K562 (cell line): ENCODE measurements around the gene ATP5PF. TPM values are rescaled to one million over a fixed set of nuclear protein-coding genes. Genes with fewer than 3 reads are reported as not detected.

Experiments used
- ATF1 ChIP-seq, 2 experiments: fragments of 450-650 bp in 1 of 2; IDR thresholded peaks; 2 replicates each; pipeline ENCODE4 v1.6.1; 2016; ENCODE audit warnings: missing compliant biosample characterization in 1 of 2, missing genetic modification characterization in 1 of 2
- BCL6 ChIP-seq: fragments of 250-450 bp; sonication (Bioruptor Pico); IDR thresholded peaks from 2 replicates; pipeline ENCODE4 v1.4.0; 2020
- CHCHD3 ChIP-seq: fragments of 250-450 bp; sonication (Bioruptor Pico); IDR thresholded peaks from 2 replicates; pipeline ENCODE4 v2.1.2; 2022; ENCODE audit warnings: mild to moderate bottlenecking
- CXXC5 ChIP-seq: fragments of 250-450 bp; sonication (Bioruptor Pico); IDR thresholded peaks from 2 replicates; pipeline ENCODE4 v1.8.0; 2022; ENCODE audit warnings: inconsistent platforms, mild to moderate bottlenecking, moderate library complexity
- EGR1 ChIP-seq: fragments of 450-650 bp; conservative IDR thresholded peaks from 2 replicates; pipeline ENCODE4 v1.6.1; 2017; ENCODE audit warnings: mild to moderate bottlenecking
- FOXK2 ChIP-seq, 2 experiments: fragments of 450-650 bp; IDR thresholded peaks in 1 of 2; conservative IDR thresholded peaks in 1 of 2; 2 replicates each; pipeline ENCODE4 v1.6.1; 2016; ENCODE audit warnings: low read depth in 2 of 2, mild to moderate bottlenecking in 1 of 2
- GABPA ChIP-seq: fragments of 200-800 bp; sonication (Bioruptor generic); conservative IDR thresholded peaks from 2 replicates; pipeline ENCODE4 v1.6.1; 2016; ENCODE audit warnings: low read depth, missing genetic modification characterization, missing compliant biosample characterization
- HOXB6 ChIP-seq: fragments of 250-450 bp; sonication (Bioruptor Pico); IDR thresholded peaks from 2 replicates; pipeline ENCODE4 v1.5.1; 2022; ENCODE audit warnings: mild to moderate bottlenecking, borderline replicate concordance
- NONO ChIP-seq, 2 experiments: fragments of 200-400 bp in 1 of 2; fragments of 450-650 bp in 1 of 2; formaldehyde crosslinking in 1 of 2; IDR thresholded peaks; 2 replicates each; pipeline ENCODE4 v1.6.1; 2017; ENCODE audit warnings: low read depth in 2 of 2, mild to moderate bottlenecking in 2 of 2, moderate library complexity in 2 of 2, low read length in 1 of 2
- PREB ChIP-seq: sonication (generic); formaldehyde crosslinking; IDR thresholded peaks from 2 replicates; pipeline ENCODE4 v1.8.1; 2023; ENCODE audit warnings: mild to moderate bottlenecking, missing genetic modification reagents
- RBM22 ChIP-seq: fragments of 200-400 bp; formaldehyde crosslinking; IDR thresholded peaks from 2 replicates; pipeline ENCODE4 v1.6.1; 2018; ENCODE audit warnings: low read length, low read depth; ENCODE audit not compliant: poor library complexity, severe bottlenecking
- SIX5 ChIP-seq, 2 experiments: IDR thresholded peaks; 2 replicates each; pipeline ENCODE4 v1.6.1; 2011; ENCODE audit warnings: low read length in 2 of 2, borderline replicate concordance in 1 of 2, low read depth in 1 of 2, mild to moderate bottlenecking in 1 of 2, moderate library complexity in 1 of 2; ENCODE audit not compliant: insufficient read depth in 1 of 2
- TEAD1 ChIP-seq, 2 experiments: fragments of 450-650 bp in 1 of 2; sonication (generic) in 1 of 2; formaldehyde crosslinking; IDR thresholded peaks; 2 replicates each; pipeline versions ENCODE4 v1.4.0 to v1.8.0; 2020 to 2022; ENCODE audit warnings: mild to moderate bottlenecking in 2 of 2, missing genetic modification reagents in 1 of 2
- ZFPM2 ChIP-seq: fragments of 250-450 bp; sonication (Bioruptor Pico); IDR thresholded peaks from 2 replicates; pipeline ENCODE4 v1.5.1; 2022; ENCODE audit warnings: mild to moderate bottlenecking
- polyA plus RNA-seq, 8 experiments: library from polyadenylated mRNA; depleted of rRNA in 4 of 8; stranded (reverse) in 5 of 8; unstranded in 3 of 8; fragments of >200 nt; fragmentation: Nextera tagmentation in 2 of 8; fragmentation: Illumina TruSeq in 1 of 8; extraction: Ambion mirVana in 2 of 8; extraction: Trizol in 1 of 8; gene quantifications; 2 replicates each; pipeline versions ENCODE4 v1.2.1 to v1.2.3, GENCODE V29; 2011 to 2014; ENCODE audit warnings: inconsistent platforms in 1 of 8, missing spikeins in 1 of 8
- total RNA-seq, 7 experiments: library from RNA; depleted of rRNA in 6 of 7; stranded (reverse); fragments of >200 nt in 6 of 7; fragmentation: Illumina TruSeq in 2 of 7; extraction: Trizol in 2 of 7; gene quantifications; 2 replicates each; pipeline versions ENCODE4 v1.2.1 to v1.2.3, GENCODE V29; 2011 to 2021; ENCODE audit warnings: low replicate concordance in 1 of 7
- TF ChIP-seq, protein P1 (sequence below): fragments of 250-450 bp; sonication (Bioruptor Pico); IDR thresholded peaks from 2 replicates; pipeline ENCODE4 v1.8.0; 2022; ENCODE audit warnings: moderate library complexity, mild to moderate bottlenecking, inconsistent platforms
- TF ChIP-seq, protein P2 (sequence below), 2 experiments: IDR thresholded peaks; 2 replicates each; pipeline ENCODE4 v1.6.1; 2012; ENCODE audit warnings: improper control_type of control experiment in 2 of 2, low read depth in 2 of 2, low read length in 2 of 2, borderline replicate concordance in 1 of 2
- TF ChIP-seq, protein P3 (sequence below): sonication (generic); formaldehyde crosslinking; IDR thresholded peaks from 2 replicates; pipeline ENCODE4 v1.8.0; 2022; ENCODE audit warnings: mild to moderate bottlenecking, missing genetic modification reagents

The ATP5PF gene
- total and polyA plus RNA-seq, 9 of the 15 experiments (the other 6 are each of a cell fraction or from before 2014, with no cell fraction given) = 242 to 2,488 (median 533) TPM

GRCh38 chr21:25735646-25736597 lies 1.2 kb upstream of the ATP5PF start (continued):
- TF ChIP-seq ATF1 (CRISPR knock-in tag; IDR thresholded peaks at IDR 0.05) (no peak), ATF1 (tag; IDR thresholded peaks at IDR 0.05) (no peak), RBM22 (no peak), GABPA (no peak), NONO (IDR thresholded peaks at IDR 0.05; ENCODE audit: low read depth in 2 of 2, low read length in 1 of 2) (no peak; a peak in 1 of 4 replicates), CHCHD3 (CRISPR knock-in tag) (no peak), EGR1 (peak; percentile 4), FOXK2 (conservative IDR thresholded peaks at IDR 0.05 in 1 of 2, IDR thresholded peaks at IDR 0.05 in 1 of 2; ENCODE audit: low read depth in 2 of 2) (0 out of 4 replicates have a peak, but pooled peaks of 1 of the 2 experiments have one; percentile 59), SIX5 (IDR thresholded peaks at IDR 0.05; ENCODE audit: borderline replicate concordance in 1 of 2, insufficient read depth in 1 of 2, low read depth in 1 of 2, low read length in 2 of 2) (peak in 1 of 2 experiments; percentile 26; a peak in 1 of 4 replicates), TEAD1 (CRISPR knock-in tag; IDR thresholded peaks at IDR 0.05) (peak; percentile 39 to 82; a peak in 2 of 4 replicates), BCL6 (CRISPR knock-in tag) (no peak), CXXC5 (CRISPR knock-in tag) (peak; percentile 72), ZFPM2 (CRISPR knock-in tag) (no peak), HOXB6 (no peak), PREB (CRISPR knock-in tag) (no peak)
- TF ChIP-seq, protein P1, sequence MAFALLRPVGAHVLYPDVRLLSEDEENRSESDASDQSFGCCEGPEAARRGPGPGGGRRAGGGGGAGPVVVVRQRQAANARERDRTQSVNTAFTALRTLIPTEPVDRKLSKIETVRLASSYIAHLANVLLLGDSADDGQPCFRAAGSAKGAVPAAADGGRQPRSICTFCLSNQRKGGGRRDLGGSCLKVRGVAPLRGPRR = no peak
- TF ChIP-seq, protein P2, sequence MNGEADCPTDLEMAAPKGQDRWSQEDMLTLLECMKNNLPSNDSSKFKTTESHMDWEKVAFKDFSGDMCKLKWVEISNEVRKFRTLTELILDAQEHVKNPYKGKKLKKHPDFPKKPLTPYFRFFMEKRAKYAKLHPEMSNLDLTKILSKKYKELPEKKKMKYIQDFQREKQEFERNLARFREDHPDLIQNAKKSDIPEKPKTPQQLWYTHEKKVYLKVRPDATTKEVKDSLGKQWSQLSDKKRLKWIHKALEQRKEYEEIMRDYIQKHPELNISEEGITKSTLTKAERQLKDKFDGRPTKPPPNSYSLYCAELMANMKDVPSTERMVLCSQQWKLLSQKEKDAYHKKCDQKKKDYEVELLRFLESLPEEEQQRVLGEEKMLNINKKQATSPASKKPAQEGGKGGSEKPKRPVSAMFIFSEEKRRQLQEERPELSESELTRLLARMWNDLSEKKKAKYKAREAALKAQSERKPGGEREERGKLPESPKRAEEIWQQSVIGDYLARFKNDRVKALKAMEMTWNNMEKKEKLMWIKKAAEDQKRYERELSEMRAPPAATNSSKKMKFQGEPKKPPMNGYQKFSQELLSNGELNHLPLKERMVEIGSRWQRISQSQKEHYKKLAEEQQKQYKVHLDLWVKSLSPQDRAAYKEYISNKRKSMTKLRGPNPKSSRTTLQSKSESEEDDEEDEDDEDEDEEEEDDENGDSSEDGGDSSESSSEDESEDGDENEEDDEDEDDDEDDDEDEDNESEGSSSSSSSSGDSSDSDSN (IDR thresholded peaks at IDR 0.05; ENCODE audit: borderline replicate concordance in 1 of 2, low read depth in 2 of 2, low read length in 2 of 2) = peak in 1 of 2 experiments; percentile 71; a peak in 1 of 4 replicates
- TF ChIP-seq, protein P3, sequence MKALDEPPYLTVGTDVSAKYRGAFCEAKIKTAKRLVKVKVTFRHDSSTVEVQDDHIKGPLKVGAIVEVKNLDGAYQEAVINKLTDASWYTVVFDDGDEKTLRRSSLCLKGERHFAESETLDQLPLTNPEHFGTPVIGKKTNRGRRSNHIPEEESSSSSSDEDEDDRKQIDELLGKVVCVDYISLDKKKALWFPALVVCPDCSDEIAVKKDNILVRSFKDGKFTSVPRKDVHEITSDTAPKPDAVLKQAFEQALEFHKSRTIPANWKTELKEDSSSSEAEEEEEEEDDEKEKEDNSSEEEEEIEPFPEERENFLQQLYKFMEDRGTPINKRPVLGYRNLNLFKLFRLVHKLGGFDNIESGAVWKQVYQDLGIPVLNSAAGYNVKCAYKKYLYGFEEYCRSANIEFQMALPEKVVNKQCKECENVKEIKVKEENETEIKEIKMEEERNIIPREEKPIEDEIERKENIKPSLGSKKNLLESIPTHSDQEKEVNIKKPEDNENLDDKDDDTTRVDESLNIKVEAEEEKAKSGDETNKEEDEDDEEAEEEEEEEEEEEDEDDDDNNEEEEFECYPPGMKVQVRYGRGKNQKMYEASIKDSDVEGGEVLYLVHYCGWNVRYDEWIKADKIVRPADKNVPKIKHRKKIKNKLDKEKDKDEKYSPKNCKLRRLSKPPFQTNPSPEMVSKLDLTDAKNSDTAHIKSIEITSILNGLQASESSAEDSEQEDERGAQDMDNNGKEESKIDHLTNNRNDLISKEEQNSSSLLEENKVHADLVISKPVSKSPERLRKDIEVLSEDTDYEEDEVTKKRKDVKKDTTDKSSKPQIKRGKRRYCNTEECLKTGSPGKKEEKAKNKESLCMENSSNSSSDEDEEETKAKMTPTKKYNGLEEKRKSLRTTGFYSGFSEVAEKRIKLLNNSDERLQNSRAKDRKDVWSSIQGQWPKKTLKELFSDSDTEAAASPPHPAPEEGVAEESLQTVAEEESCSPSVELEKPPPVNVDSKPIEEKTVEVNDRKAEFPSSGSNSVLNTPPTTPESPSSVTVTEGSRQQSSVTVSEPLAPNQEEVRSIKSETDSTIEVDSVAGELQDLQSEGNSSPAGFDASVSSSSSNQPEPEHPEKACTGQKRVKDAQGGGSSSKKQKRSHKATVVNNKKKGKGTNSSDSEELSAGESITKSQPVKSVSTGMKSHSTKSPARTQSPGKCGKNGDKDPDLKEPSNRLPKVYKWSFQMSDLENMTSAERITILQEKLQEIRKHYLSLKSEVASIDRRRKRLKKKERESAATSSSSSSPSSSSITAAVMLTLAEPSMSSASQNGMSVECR (CRISPR knock-in tag) = no peak
